Glutamatergic neuron (in vitro differentiated cells): Measurements from ENCODE around the gene ZNF350. TPM values are rescaled to one million over a fixed set of nuclear protein-coding genes. Genes with fewer than 3 reads are reported as not detected.

Source experiments
- DNase-seq: peaks from one replicate; pipeline ENCODE4 v3.0.0; 2022
- H3K27ac Mint-ChIP-seq: one replicate; pipeline ENCODE4 v1.8.0; 2020; ENCODE audit warnings: mild to moderate bottlenecking, mixed read lengths, inconsistent platforms; ENCODE audit not compliant: unreplicated experiment
- H3K27me3 Mint-ChIP-seq: one replicate; pipeline ENCODE4 v1.8.0; 2020; ENCODE audit warnings: mild to moderate bottlenecking, moderate library complexity, mixed read lengths, inconsistent platforms; ENCODE audit not compliant: unreplicated experiment
- H3K36me3 Mint-ChIP-seq: one replicate; pipeline ENCODE4 v1.8.0; 2020; ENCODE audit warnings: mild to moderate bottlenecking, mixed read lengths, inconsistent platforms; ENCODE audit not compliant: unreplicated experiment
- H3K4me1 Mint-ChIP-seq: one replicate; pipeline ENCODE4 v1.8.0; 2020; ENCODE audit warnings: mild to moderate bottlenecking, low read depth, mixed read lengths, inconsistent platforms; ENCODE audit not compliant: unreplicated experiment
- H3K4me3 Mint-ChIP-seq: one replicate; pipeline ENCODE4 v1.8.0; 2020; ENCODE audit warnings: mild to moderate bottlenecking, mixed read lengths, inconsistent platforms; ENCODE audit not compliant: unreplicated experiment
- H3K9me3 Mint-ChIP-seq: one replicate; pipeline ENCODE4 v1.8.0; 2020; ENCODE audit warnings: mild to moderate bottlenecking, moderate library complexity, mixed read lengths, inconsistent platforms; ENCODE audit not compliant: unreplicated experiment
- CTCF ChIP-seq: fragments of 200-600 bp; sonication (generic); IDR thresholded peaks from one replicate; pipeline ENCODE4 v1.5.0; 2021; ENCODE audit not compliant: partially characterized antibody, unreplicated experiment
- total RNA-seq: library from RNA; stranded (reverse); fragmentation: NEBNext Ultra II Directional; extraction: Animal tissue kit (Norgen Biotek cat#: 25700); gene quantifications from one replicate; pipeline ENCODE4 v1.2.1, GENCODE V29; 2021; ENCODE audit not compliant: unreplicated experiment

Gene ZNF350
- total RNA-seq, 1 donor from 2014 or later, result 9.7 TPM

GRCh38 chr19:51944798-51945552, 41.7 kb downstream of the ZNF350 start:
- no peak for TF ChIP-seq CTCF
- Mint-ChIP-seq H3K4me3 (no peak overlapping the region), H3K36me3 (peaks cover 84% of the 10 kb centered on the region), H3K27me3 (no peaks in the 10 kb centered on the region), H3K9me3 (peaks cover 28% of the 10 kb centered on the region), H3K4me1 (no peaks in the 10 kb centered on the region), H3K27ac (no peak overlapping the region)
- DNase-seq, result no peak

GRCh38 chr19:51938936-51939335, 47.7 kb downstream of the ZNF350 start:
- H3K27me3 Mint-ChIP-seq, result no peaks in the 10 kb centered on the region
- DNase-seq, result no peak
- no peak overlapping the region for H3K4me3 Mint-ChIP-seq
- no peak overlapping the region for H3K27ac Mint-ChIP-seq
- no peak for TF ChIP-seq CTCF
- H3K9me3 Mint-ChIP-seq, result peaks cover 15% of the 10 kb centered on the region
- no peaks in the 10 kb centered on the region for H3K4me1 Mint-ChIP-seq
- peaks cover 60% of the 10 kb centered on the region for H3K36me3 Mint-ChIP-seq

GRCh38 chr19:51931921-51932320, 54.7 kb downstream of the ZNF350 start:
- no peak for TF ChIP-seq CTCF
- no peak overlapping the region for H3K4me3 Mint-ChIP-seq
- peaks cover 5% of the 10 kb centered on the region for H3K4me1 Mint-ChIP-seq
- no peak overlapping the region for H3K27ac Mint-ChIP-seq
- H3K36me3 Mint-ChIP-seq, result peaks cover 24% of the 10 kb centered on the region
- H3K9me3 Mint-ChIP-seq, result peaks cover 7% of the 10 kb centered on the region
- DNase-seq, result no peak
- peaks cover 7% of the 10 kb centered on the region for H3K27me3 Mint-ChIP-seq

- peaks cover 13% of the 10 kb centered on the region for H3K27me3 Mint-ChIP-seq
- peaks cover 32% of the 10 kb centered on the region for H3K36me3 Mint-ChIP-seq
- peak overlapping the region; percentile 100 for H3K4me3 Mint-ChIP-seq
- peaks cover 5% of the 10 kb centered on the region for H3K4me1 Mint-ChIP-seq
- peak overlapping the region; percentile 100 for H3K27ac Mint-ChIP-seq
- no peak for DNase-seq
- TF ChIP-seq CTCF, result no peak
- peaks cover 16% of the 10 kb centered on the region for H3K9me3 Mint-ChIP-seq
Measured at GRCh38 chr19:51927859-51928258, 58.8 kb downstream of the ZNF350 start.
